ENCODE results near the gene MPDU1. TPM values are rescaled to one million over a fixed set of nuclear protein-coding genes. Genes with fewer than 3 reads are reported as not detected.
A peak's percentile ranks its signal among the peaks of the same experiment; 100 is the strongest.

Gene MPDU1
- total and polyA plus RNA-seq, 2 of the 13 experiments (the other 11 are each of a cell fraction or from before 2014, with no cell fraction given), result 112 to 167 TPM

DNA sequence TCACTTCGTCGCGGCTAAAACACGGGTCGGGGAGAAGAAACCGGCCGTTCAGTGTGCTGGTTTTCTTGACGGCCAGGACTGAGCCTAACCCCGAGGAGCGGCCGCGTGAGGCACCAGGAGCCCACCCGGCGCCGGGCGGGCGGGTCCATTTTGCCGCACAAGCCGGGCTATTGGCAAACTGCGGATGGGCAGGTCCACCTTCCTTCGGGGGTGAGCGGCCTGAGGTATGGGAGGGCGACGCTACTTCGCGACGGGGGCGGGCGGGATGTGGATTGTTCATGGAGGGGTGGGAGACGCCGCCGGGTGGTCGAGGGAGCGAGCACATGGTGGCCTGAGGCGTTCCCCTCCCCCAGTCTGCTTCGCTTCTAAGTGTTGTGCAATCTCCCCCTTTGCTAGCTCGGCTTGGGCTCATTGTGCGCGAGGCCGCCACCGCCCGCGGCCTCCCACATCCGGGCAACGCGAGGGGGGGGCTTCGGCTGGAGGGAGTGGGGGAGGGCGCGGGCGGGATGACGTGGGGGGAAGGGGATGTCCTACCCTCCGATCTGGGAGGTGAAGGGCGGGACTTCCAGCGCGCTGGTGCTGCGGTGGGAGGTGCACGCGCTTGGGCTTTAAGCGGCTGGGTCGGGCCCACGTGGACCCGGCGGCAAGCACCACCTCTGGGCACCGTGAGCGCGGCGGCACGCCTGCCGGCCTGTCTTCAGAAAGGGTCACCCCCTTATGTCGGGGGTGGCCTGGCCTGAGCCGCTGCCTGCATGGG, 10.2 kb upstream of the MPDU1 start (continued):
- peak; percentile 83; the same call in 1 of the 2 replicates for TF ChIP-seq ZIK1 (CRISPR knock-in tag; IDR thresholded peaks at IDR 0.05; ENCODE audit: borderline replicate concordance, low read depth)
- TF ChIP-seq, protein P1, sequence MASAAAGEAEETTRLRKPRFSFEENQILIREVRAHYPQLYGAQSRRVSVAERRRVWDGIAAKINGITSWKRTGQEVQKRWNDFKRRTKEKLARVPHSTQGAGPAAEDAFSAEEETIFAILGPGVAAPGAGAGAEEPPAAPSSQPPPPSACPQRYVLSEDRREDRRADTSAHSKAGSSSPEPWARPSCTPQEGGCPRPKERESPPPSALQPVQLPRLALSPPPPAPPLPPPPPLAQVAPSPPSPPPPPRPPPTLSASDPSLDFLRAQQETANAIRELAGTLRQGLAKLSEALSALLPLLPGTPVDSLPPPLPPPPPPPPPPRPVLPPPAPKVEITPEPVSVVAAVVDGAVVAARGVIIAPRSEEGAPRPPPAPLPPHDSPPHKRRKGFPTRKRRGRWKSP (CRISPR knock-in tag; IDR thresholded peaks at IDR 0.05), result no peak; the same call in 1 of the 2 replicates
- no peak for TF ChIP-seq NR1H2 (CRISPR knock-in tag; IDR thresholded peaks at IDR 0.05; ENCODE audit: borderline replicate concordance, low read depth)
- no peak for TF ChIP-seq ZNF136 (CRISPR knock-in tag; IDR thresholded peaks at IDR 0.05; ENCODE audit: low read depth)
- no peak for TF ChIP-seq ZNF496 (CRISPR knock-in tag; IDR thresholded peaks at IDR 0.05; ENCODE audit: insufficient replicate concordance)
- TF ChIP-seq, protein P2, sequence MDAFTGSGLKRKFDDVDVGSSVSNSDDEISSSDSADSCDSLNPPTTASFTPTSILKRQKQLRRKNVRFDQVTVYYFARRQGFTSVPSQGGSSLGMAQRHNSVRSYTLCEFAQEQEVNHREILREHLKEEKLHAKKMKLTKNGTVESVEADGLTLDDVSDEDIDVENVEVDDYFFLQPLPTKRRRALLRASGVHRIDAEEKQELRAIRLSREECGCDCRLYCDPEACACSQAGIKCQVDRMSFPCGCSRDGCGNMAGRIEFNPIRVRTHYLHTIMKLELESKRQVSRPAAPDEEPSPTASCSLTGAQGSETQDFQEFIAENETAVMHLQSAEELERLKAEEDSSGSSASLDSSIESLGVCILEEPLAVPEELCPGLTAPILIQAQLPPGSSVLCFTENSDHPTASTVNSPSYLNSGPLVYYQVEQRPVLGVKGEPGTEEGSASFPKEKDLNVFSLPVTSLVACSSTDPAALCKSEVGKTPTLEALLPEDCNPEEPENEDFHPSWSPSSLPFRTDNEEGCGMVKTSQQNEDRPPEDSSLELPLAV (CRISPR knock-in tag; conservative IDR thresholded peaks at IDR 0.05; ENCODE audit: low read depth), result no peak
- peak; percentile 44; the same call in 1 of the 2 replicates for TF ChIP-seq ZBTB20 (CRISPR knock-in tag; IDR thresholded peaks at IDR 0.05; ENCODE audit: borderline replicate concordance, low read depth)
- TF ChIP-seq MIXL1 (CRISPR knock-in tag; IDR thresholded peaks at IDR 0.05), result no peak
- TF ChIP-seq SIX4 (CRISPR knock-in tag; IDR thresholded peaks at IDR 0.05), result no peak
- TF ChIP-seq, protein P3, sequence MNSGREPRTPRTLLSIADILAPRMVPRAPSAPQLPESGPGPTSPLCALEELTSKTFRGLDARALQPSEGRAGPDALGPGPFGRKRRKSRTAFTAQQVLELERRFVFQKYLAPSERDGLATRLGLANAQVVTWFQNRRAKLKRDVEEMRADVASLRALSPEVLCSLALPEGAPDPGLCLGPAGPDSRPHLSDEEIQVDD (CRISPR knock-in tag; IDR thresholded peaks at IDR 0.05; ENCODE audit: borderline replicate concordance), result no peak
- no peak for TF ChIP-seq HNRNPLL (IDR thresholded peaks at IDR 0.05; ENCODE audit: low read depth, low read length, poor library complexity, severe bottlenecking)
- TF ChIP-seq, protein P4, sequence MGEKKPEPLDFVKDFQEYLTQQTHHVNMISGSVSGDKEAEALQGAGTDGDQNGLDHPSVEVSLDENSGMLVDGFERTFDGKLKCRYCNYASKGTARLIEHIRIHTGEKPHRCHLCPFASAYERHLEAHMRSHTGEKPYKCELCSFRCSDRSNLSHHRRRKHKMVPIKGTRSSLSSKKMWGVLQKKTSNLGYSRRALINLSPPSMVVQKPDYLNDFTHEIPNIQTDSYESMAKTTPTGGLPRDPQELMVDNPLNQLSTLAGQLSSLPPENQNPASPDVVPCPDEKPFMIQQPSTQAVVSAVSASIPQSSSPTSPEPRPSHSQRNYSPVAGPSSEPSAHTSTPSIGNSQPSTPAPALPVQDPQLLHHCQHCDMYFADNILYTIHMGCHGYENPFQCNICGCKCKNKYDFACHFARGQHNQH (CRISPR knock-in tag; IDR thresholded peaks at IDR 0.05), result 0 out of 2 replicates have a peak, but pooled peaks have one; percentile 27
- TF ChIP-seq FOXK1 (CRISPR knock-in tag; IDR thresholded peaks at IDR 0.05; ENCODE audit: borderline replicate concordance, low read depth), result peak; percentile 39; the same call in 1 of the 2 replicates
- TF ChIP-seq, protein P5, sequence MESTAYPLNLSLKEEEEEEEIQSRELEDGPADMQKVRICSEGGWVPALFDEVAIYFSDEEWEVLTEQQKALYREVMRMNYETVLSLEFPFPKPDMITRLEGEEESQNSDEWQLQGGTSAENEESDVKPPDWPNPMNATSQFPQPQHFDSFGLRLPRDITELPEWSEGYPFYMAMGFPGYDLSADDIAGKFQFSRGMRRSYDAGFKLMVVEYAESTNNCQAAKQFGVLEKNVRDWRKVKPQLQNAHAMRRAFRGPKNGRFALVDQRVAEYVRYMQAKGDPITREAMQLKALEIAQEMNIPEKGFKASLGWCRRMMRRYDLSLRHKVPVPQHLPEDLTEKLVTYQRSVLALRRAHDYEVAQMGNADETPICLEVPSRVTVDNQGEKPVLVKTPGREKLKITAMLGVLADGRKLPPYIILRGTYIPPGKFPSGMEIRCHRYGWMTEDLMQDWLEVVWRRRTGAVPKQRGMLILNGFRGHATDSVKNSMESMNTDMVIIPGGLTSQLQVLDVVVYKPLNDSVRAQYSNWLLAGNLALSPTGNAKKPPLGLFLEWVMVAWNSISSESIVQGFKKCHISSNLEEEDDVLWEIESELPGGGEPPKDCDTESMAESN (CRISPR knock-in tag; conservative IDR thresholded peaks at IDR 0.05), result 0 out of 2 replicates have a peak, but pooled peaks have one; percentile 50
- no peak for TF ChIP-seq PAWR (CRISPR knock-in tag; IDR thresholded peaks at IDR 0.05; ENCODE audit: borderline replicate concordance)
- TF ChIP-seq ONECUT2 (CRISPR knock-in tag; IDR thresholded peaks at IDR 0.05), result no peak
- TF ChIP-seq, protein P6, sequence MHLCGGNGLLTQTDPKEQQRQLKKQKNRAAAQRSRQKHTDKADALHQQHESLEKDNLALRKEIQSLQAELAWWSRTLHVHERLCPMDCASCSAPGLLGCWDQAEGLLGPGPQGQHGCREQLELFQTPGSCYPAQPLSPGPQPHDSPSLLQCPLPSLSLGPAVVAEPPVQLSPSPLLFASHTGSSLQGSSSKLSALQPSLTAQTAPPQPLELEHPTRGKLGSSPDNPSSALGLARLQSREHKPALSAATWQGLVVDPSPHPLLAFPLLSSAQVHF (CRISPR knock-in tag; IDR thresholded peaks at IDR 0.05), result no peak
- no peak for TF ChIP-seq DPF2 (CRISPR knock-in tag; IDR thresholded peaks at IDR 0.05; ENCODE audit: borderline replicate concordance, low read depth)
- TF ChIP-seq ZNF121 (CRISPR knock-in tag; IDR thresholded peaks at IDR 0.05), result no peak
- TF ChIP-seq, protein P7, sequence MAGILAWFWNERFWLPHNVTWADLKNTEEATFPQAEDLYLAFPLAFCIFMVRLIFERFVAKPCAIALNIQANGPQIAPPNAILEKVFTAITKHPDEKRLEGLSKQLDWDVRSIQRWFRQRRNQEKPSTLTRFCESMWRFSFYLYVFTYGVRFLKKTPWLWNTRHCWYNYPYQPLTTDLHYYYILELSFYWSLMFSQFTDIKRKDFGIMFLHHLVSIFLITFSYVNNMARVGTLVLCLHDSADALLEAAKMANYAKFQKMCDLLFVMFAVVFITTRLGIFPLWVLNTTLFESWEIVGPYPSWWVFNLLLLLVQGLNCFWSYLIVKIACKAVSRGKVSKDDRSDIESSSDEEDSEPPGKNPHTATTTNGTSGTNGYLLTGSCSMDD (CRISPR knock-in tag; IDR thresholded peaks at IDR 0.05), result no peak

Data from HepG2 (cell line).